Upper lobe of left lung (tissue), 6 donors: ENCODE data around the gene BBIP1. TPM values are rescaled to one million over a fixed set of nuclear protein-coding genes. Genes with fewer than 3 reads are reported as not detected.

Source experiments
- ATAC-seq, 2 donors: fragments of 200-7000 bp; cut with Tn5 transposase; one replicate each; pipeline ENCODE4 v1.9.1; 2022; ENCODE audit warnings: mild to moderate bottlenecking in 2 of 2, moderate library complexity in 2 of 2; ENCODE audit not compliant: low FRiP score in 2 of 2
- DNase-seq, 2 donors: peaks; one replicate each; pipeline ENCODE4 v3.0.0-alpha.2; 2019 to 2020
- H3K27ac ChIP-seq, 4 donors: fragments of 200-600 bp; sonication (generic); one replicate each; pipeline ENCODE4 v1.5.1; 2016 to 2019
- H3K27me3 ChIP-seq, 4 donors: fragments of 200-600 bp; sonication (generic); one replicate each; pipeline ENCODE4 v1.5.1; 2017 to 2019
- H3K36me3 ChIP-seq, 4 donors: fragments of 200-600 bp; sonication (generic); one replicate each; pipeline ENCODE4 v1.5.1; 2016 to 2019
- H3K4me1 ChIP-seq, 4 donors: fragments of 200-600 bp; sonication (generic); one replicate each; pipeline ENCODE4 v1.5.1; 2018 to 2019
- H3K4me3 ChIP-seq, 4 donors: fragments of 200-600 bp; sonication (generic); one replicate each; pipeline ENCODE4 v1.5.1; 2017 to 2019; ENCODE audit warnings: mild to moderate bottlenecking in 2 of 4, moderate library complexity in 1 of 4
- H3K9me3 ChIP-seq, 4 donors: fragments of 200-600 bp; sonication (generic); one replicate each; pipeline ENCODE4 v1.5.1; 2018 to 2019
- CTCF ChIP-seq, 6 experiments: fragments of 450-650 bp in 4 of 6; fragments of 200-600 bp in 2 of 6; sonication (generic) in 2 of 6; IDR thresholded peaks; one replicate each; pipeline ENCODE4 v1.5.1; 2016 to 2019; ENCODE audit warnings: antibody characterized with exemption in 6 of 6
- EP300 ChIP-seq, 4 donors: sonication (generic); formaldehyde crosslinking; IDR thresholded peaks; one replicate each; pipeline ENCODE4 v1.5.1; 2017; ENCODE audit warnings: antibody characterized with exemption in 4 of 4, control low read depth in 2 of 4
- POLR2A ChIP-seq, 4 donors: fragments of 450-650 bp; IDR thresholded peaks; one replicate each; pipeline ENCODE4 v1.5.1; 2016 to 2017; ENCODE audit warnings: antibody characterized with exemption in 4 of 4, mild to moderate bottlenecking in 2 of 4
- POLR2AphosphoS5 ChIP-seq, 2 donors: sonication (generic); formaldehyde crosslinking; IDR thresholded peaks; one replicate each; pipeline ENCODE4 v1.5.1; 2017; ENCODE audit warnings: antibody characterized with exemption in 2 of 2
- WGBS, 2 donors: methylation state at CpG; one replicate each; pipeline ENCODE4 v1.1.5; 2017 to 2018; 5-methylcytosine and 5-hydroxymethylcytosine counted together
- total RNA-seq, 6 donors: library from RNA; depleted of rRNA in 4 of 6; stranded (reverse); fragments of >200 nt in 4 of 6; gene quantifications; one replicate each; pipeline versions ENCODE4 v1.1.0 to v1.2.1, GENCODE V29; 2016 to 2021
- donor health status: DM: no; HTN: no; CAD: no; lungs with moderate emphysema.
- donor health status: DM: no; HTN: yes; CAD: no; lungs with severe emphysema.

The BBIP1 gene
- total RNA-seq, 6 donors from 2014 or later, result 3.4 to 27.4 (median 19.4) TPM

- no peak for TF ChIP-seq EP300 (IDR thresholded peaks at IDR 0.05)
- TF ChIP-seq POLR2A (IDR thresholded peaks at IDR 0.05), result no peak
- TF ChIP-seq POLR2AphosphoS5 (IDR thresholded peaks at IDR 0.05), result no peak
- no peak for TF ChIP-seq CTCF (IDR thresholded peaks at IDR 0.05)
- Histone ChIP-seq H3K4me3 (no peak overlapping the region), H3K27ac (no peak overlapping the region), H3K9me3 (no peaks in the 10 kb centered on the region), H3K27me3 (no peaks in the 10 kb centered on the region), H3K4me1 (peaks cover 0 to 2% (median under 1%) of the 10 kb centered on the region in 4 donors), H3K36me3 (no peaks in the 10 kb centered on the region)
- WGBS, 2 donors, result 78 to 85% methylated on average over 3 of the region's 3 CpGs
- DNase-seq (no peak), ATAC-seq (no peak)
Measured at GRCh38 chr10:110912374-110912773, 6.6 kb downstream of the BBIP1 start.

GRCh38 chr10:110910138-110910537 lies 8.8 kb downstream of the BBIP1 start:
- Histone ChIP-seq H3K27ac (no peak overlapping the region), H3K4me3 (no peak overlapping the region), H3K27me3 (no peaks in the 10 kb centered on the region), H3K36me3 (no peaks in the 10 kb centered on the region), H3K9me3 (no peaks in the 10 kb centered on the region), H3K4me1 (no peaks in the 10 kb centered on the region)
- no peak for TF ChIP-seq CTCF (IDR thresholded peaks at IDR 0.05)
- no peak for TF ChIP-seq EP300 (IDR thresholded peaks at IDR 0.05)
- TF ChIP-seq POLR2AphosphoS5 (IDR thresholded peaks at IDR 0.05), result no peak
- ATAC-seq (no peak), DNase-seq (no peak)
- 80 to 84% methylated on average over 4 of the region's 4 CpGs for WGBS, 2 donors

- 85 to 93% methylated on average over 3 of the region's 3 CpGs for WGBS, 2 donors
- TF ChIP-seq EP300 (IDR thresholded peaks at IDR 0.05) (no peak), CTCF (IDR thresholded peaks at IDR 0.05) (no peak), POLR2AphosphoS5 (IDR thresholded peaks at IDR 0.05) (no peak)
- Histone ChIP-seq H3K4me1 (peaks cover 0 to 6% (median 0%) of the 10 kb centered on the region in 4 donors), H3K36me3 (peaks cover 0 to 23% (median 11%) of the 10 kb centered on the region in 4 donors), H3K27ac (no peak overlapping the region), H3K27me3 (no peaks in the 10 kb centered on the region), H3K9me3 (no peaks in the 10 kb centered on the region), H3K4me3 (no peak overlapping the region)
- DNase-seq (no peak), ATAC-seq (no peak)
Measured at GRCh38 chr10:110903280-110904278, 15.4 kb downstream of the BBIP1 start.

GRCh38 chr10:110901954-110902819 lies 16.8 kb downstream of the BBIP1 start:
- Histone ChIP-seq H3K4me3 (no peak overlapping the region), H3K27ac (no peak overlapping the region), H3K36me3 (peaks cover 0 to 35% (median 13%) of the 10 kb centered on the region in 4 donors), H3K4me1 (peaks cover 0 to 6% (median 0%) of the 10 kb centered on the region in 4 donors), H3K9me3 (no peaks in the 10 kb centered on the region), H3K27me3 (no peaks in the 10 kb centered on the region)
- TF ChIP-seq POLR2A (IDR thresholded peaks at IDR 0.05), result no peak
- no peak for TF ChIP-seq POLR2AphosphoS5 (IDR thresholded peaks at IDR 0.05)
- TF ChIP-seq EP300 (IDR thresholded peaks at IDR 0.05), result no peak
- TF ChIP-seq CTCF (IDR thresholded peaks at IDR 0.05), result no peak
- ATAC-seq (no peak), DNase-seq (no peak)
- WGBS, 2 donors, result 80 to 85% methylated on average over 7 of the region's 7 CpGs
